Inflammatory macrophage (primary cell): ENCODE data around the gene HSD11B2.

Experiments used
- DNase-seq, 2 donors: peaks; one replicate each; pipeline ENCODE4 v3.0.0-alpha.2; 2020 to 2022

HSD11B2 gene

GRCh38 chr16:67415872-67416793 is 14.8 kb upstream of the HSD11B2 start, which contains the start of gene ZDHHC1:
Gene ZDHHC1, minus strand, starts transcription at chr16:67416477. Its CDS starts 8,702 bp downstream, at chr16:67407775.
- DNase-seq: peak; percentile 35 to 54

- DNase-seq: no peak
These were observed 13.4 kb upstream of the HSD11B2 start for GRCh38 chr16:67417333-67418061.

GRCh38 chr16:67419502-67419901 is 11.4 kb upstream of the HSD11B2 start:
- DNase-seq: no peak

- DNase-seq: no peak
These were observed 11.0 kb upstream of the HSD11B2 start for GRCh38 chr16:67419931-67420330.

GRCh38 chr16:67421030-67421429 is 9.9 kb upstream of the HSD11B2 start:
- DNase-seq: no peak

GRCh38 chr16:67423015-67423414 is 7.9 kb upstream of the HSD11B2 start:
- no peak for DNase-seq

GRCh38 chr16:67423611-67424260 is 7.2 kb upstream of the HSD11B2 start:
- no peak for DNase-seq

GRCh38 chr16:67424261-67424615 is 6.7 kb upstream of the HSD11B2 start:
- no peak for DNase-seq

- DNase-seq: no peak
These were observed 5.9 kb upstream of the HSD11B2 start for GRCh38 chr16:67425061-67425460.

GRCh38 chr16:67425580-67425979 is 5.3 kb upstream of the HSD11B2 start:
- DNase-seq: no peak

- no peak for DNase-seq
These were observed 4.9 kb upstream of the HSD11B2 start for GRCh38 chr16:67426022-67426421.

- DNase-seq: no peak
These were observed 4.0 kb upstream of the HSD11B2 start for GRCh38 chr16:67426950-67427349.

GRCh38 chr16:67428146-67428731 is 2.7 kb upstream of the HSD11B2 start:
- peak; percentile 55 to 58 for DNase-seq

- no peak for DNase-seq
These were observed 1.7 kb upstream of the HSD11B2 start for GRCh38 chr16:67429053-67429798.

GRCh38 chr16:67429799-67430503 is 970 bp upstream of the HSD11B2 start:
- DNase-seq: no peak

- DNase-seq: peak in 1 of 2 donors; percentile 54
These were observed 381 bp upstream of the HSD11B2 start for GRCh38 chr16:67430504-67430976.

GRCh38 chr16:67431775-67432505 is 1.0 kb downstream of the HSD11B2 start:
- DNase-seq: peak; percentile 23 to 24

GRCh38 chr16:67432506-67432890 is 1.6 kb downstream of the HSD11B2 start:
- DNase-seq: no peak

- no peak for DNase-seq
These were observed 2.3 kb downstream of the HSD11B2 start for GRCh38 chr16:67433131-67433719.

- DNase-seq: no peak
These were observed 4.8 kb downstream of the HSD11B2 start for GRCh38 chr16:67435758-67436164.
